HG02973 (cell line): ENCODE measurements around the gene GFRA1.

Experiments
- ATAC-seq: cut with Tn5 transposase; IDR thresholded peaks from one replicate; pipeline ENCODE4 v1.9.1; 2021; ENCODE audit warnings: moderate library complexity; ENCODE audit not compliant: unreplicated experiment

GFRA1 gene

GRCh38 chr10:116201670-116202430, 71.2 kb downstream of the GFRA1 start:
- ATAC-seq = no peak

- no peak for ATAC-seq
These were observed 72.0 kb downstream of the GFRA1 start for GRCh38 chr10:116201011-116201410.

- ATAC-seq = no peak
These were observed 74.3 kb downstream of the GFRA1 start for GRCh38 chr10:116198676-116199035.

- ATAC-seq = no peak
These were observed 74.9 kb downstream of the GFRA1 start for GRCh38 chr10:116197946-116198675.

- no peak for ATAC-seq
These were observed 77.4 kb downstream of the GFRA1 start for GRCh38 chr10:116195583-116195982.

GRCh38 chr10:116195039-116195438, 78.0 kb downstream of the GFRA1 start:
- no peak for ATAC-seq

GRCh38 chr10:116194061-116194460, 78.9 kb downstream of the GFRA1 start:
- no peak for ATAC-seq

- ATAC-seq = no peak
These were observed 82.1 kb downstream of the GFRA1 start for GRCh38 chr10:116190883-116191282.

GRCh38 chr10:116186273-116186672, 86.7 kb downstream of the GFRA1 start:
- ATAC-seq = no peak

- no peak for ATAC-seq
These were observed 87.7 kb downstream of the GFRA1 start for GRCh38 chr10:116185199-116185867.

GRCh38 chr10:116184512-116184794, 88.6 kb downstream of the GFRA1 start:
- ATAC-seq = no peak

GRCh38 chr10:116183733-116184511, 89.1 kb downstream of the GFRA1 start:
- ATAC-seq = no peak

- ATAC-seq = no peak
These were observed 90.6 kb downstream of the GFRA1 start for GRCh38 chr10:116182426-116182825.

GRCh38 chr10:116178086-116178605, 94.9 kb downstream of the GFRA1 start:
- ATAC-seq = no peak

GRCh38 chr10:116175231-116175630, 97.8 kb downstream of the GFRA1 start:
- no peak for ATAC-seq

- no peak for ATAC-seq
These were observed 101.5 kb downstream of the GFRA1 start for GRCh38 chr10:116171505-116171904.

GRCh38 chr10:116170815-116171250, 102.2 kb downstream of the GFRA1 start:
- no peak for ATAC-seq

GRCh38 chr10:116169782-116170445, 103.1 kb downstream of the GFRA1 start:
- ATAC-seq = no peak

GRCh38 chr10:116168745-116169144, 104.3 kb downstream of the GFRA1 start:
- ATAC-seq = no peak

GRCh38 chr10:116168329-116168728, 104.7 kb downstream of the GFRA1 start:
- ATAC-seq = no peak
